Activated CD8-positive, alpha-beta memory T cell treated with anti-CD3 and anti-CD28 coated beads for 24 hours (primary cell): Measurements from ENCODE around the gene TRABD2A.

ENCODE experiments used
- DNase-seq: peaks from one replicate; pipeline ENCODE4 v3.0.0-alpha.2; 2020

Gene TRABD2A, protein sequence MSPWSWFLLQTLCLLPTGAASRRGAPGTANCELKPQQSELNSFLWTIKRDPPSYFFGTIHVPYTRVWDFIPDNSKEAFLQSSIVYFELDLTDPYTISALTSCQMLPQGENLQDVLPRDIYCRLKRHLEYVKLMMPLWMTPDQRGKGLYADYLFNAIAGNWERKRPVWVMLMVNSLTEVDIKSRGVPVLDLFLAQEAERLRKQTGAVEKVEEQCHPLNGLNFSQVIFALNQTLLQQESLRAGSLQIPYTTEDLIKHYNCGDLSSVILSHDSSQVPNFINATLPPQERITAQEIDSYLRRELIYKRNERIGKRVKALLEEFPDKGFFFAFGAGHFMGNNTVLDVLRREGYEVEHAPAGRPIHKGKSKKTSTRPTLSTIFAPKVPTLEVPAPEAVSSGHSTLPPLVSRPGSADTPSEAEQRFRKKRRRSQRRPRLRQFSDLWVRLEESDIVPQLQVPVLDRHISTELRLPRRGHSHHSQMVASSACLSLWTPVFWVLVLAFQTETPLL

DNA sequence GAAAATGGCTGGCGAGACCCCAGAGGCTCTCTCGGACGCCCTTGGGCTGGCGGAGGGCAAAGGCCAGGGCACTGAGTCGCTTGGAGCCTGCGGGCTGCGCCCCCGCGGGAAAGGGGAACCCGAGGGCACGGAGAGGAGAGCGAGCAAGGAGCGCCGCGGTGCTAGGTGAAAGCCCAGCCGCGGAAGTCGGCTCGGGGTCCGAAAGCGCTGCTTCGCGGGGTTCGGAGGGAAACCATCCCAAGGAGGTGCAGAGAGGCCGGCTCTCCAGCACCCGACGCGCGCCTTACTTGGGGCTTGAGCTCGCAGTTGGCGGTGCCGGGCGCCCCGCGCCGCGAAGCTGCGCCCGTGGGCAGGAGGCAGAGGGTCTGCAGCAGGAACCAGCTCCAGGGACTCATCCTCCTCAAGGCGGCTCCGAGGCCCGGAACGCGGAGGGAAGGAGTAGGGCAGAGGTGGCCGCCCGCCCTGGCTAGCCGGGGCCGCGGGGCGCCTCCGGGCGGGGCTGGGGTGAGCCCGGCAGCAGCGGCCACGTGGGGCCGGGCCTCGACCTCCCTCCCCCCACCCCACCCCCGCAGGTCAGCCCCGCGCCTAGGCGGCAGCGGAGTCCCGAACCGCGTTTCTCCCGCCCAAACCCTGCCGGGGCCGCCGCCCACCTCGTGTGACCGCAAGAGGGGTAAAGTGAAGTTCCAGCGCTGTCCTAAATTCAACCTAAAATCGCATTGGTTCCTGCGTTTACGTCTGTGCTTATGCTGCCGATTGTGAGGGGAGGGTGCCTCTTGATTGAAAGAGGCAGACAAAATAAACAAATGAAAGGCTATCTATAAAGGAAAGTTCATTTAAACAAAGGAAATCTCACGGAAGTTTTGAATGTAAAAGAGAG is at the start of gene TRABD2A:
Gene TRABD2A, minus strand, starts transcription at position 440 of the 877 bp plus-strand sequence. Its CDS starts 45 bp downstream, at position 395.
- peak; percentile 86 for DNase-seq

DNA sequence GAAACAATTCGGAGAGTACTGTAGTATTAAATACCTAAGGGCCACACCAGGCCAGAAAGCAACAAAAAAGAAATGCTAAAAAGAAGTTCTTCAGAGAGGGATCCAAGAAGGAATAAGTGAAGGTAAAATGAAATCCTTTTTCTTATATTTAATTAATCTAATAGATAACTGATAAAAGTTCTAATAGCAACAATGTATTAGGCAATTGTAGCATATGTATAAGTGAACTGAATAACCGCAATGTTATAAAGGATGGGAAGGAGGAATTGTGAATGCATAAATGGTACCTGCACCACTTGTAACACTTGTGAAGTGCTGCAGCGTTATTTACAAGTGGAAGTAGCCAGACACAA is 46.4 kb upstream of the TRABD2A start:
- DNase-seq = no peak

DNA sequence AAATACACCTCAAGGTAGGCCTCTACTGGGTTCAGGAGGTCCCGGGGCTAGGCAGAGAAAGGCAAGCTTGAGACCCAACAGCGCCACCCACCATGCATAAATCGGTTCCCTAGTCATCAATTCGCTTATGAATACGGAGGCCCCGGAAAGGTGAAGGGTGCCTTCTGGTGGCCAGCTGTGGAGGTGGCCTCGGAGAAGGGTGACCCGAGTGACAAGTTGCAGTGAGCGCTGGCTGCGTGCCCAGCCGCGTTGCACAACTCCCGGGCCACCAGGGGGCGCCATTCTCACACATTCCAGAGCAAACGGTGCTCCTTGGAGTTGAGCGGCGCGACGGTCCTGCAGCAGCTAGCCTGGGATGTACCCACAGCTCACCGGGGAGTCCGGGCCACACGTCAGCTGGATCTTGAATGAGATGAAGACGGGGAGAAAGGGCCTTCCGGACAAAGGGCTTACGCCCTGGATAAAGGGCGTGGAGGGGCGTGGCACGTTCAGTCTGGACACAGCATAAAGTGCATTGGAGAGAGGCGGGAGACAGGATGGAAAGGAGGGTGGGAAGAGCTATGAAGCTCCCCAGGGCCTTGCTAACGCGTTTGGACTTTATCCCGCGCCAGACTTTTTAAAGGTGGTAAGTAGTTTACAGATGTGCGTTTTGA is 45.0 kb upstream of the TRABD2A start:
- peak; percentile 100 for DNase-seq

DNA sequence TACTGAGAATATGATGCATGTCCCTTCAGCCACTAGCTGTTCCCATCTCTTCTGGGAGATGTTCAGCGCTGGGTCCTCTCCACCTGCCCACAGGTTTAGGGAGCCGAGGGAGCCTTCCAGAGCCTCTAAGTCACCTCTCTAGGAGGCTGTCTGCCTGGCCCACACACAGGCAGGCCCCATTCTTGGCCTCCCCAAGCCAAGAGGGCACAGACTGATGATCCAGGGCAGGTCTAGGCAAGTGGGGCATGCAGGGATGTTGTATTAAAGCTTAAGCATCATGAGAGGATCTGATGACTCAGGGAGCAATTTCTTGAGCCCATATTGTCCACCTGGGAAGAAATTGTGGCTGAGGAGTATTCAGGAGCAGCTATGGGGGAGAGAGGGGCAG is 44.4 kb upstream of the TRABD2A start:
- DNase-seq = no peak

DNA sequence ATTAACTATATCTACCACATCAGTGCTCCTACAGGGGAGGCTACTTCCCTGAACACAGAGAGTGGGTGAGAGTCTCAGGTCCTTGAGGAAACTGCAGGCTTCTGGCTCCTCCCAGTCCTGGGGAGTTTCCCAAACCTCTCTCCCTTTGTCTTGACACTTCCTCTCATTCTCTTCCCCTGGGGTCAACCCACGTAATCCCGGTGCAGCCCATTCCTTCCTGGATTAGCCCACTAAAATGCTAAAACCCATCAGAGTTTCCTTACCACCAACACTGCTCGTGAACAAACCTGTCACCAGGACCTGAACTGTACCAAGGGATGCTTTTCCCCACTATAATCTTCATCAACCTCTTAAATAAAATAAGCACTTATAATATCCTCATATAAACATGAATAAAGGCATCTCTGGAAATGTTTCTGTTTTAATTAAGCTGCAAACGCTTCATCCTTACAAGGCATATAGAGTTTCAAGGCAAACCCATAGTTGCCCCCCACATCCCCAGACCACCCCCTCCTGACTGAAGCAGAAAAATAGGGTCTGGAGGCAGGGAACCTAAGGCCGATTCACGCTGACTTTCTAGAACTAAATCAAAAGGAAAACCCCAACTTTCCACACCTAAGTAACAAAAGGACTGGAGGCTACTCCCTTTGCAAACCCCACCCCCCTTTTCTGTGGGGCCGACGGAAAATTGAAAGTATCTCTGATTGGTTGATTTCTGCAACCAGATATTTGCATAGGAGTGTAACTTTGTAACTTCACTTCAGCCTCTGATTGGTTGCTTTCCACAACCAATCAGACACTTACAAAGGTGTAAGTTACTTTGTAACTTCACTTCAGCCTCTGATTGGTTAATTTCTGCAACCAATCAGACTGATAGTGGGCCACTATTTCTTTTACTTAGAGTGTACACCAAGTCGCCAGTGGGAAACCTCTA is 43.6 kb upstream of the TRABD2A start:
- no peak for DNase-seq

DNA sequence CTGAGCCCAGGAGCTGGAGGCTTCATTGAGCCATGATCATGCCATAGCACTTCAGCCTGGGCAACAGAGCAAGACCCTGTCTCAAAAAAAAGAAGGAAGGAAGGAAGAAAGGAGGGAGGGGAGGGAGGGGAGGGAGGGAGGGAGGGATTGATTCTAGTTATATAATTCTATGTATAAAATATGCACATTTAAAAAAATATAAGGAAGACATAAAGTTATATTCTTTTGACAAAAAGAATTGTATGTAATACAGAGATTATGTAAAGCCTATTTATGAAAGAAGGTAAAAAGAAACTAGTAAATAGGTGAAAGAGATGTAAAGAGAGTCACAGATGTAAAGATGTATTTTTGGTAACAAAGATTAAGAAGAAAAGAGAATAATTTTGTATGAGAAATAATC is 42.1 kb upstream of the TRABD2A start:
- DNase-seq = no peak

DNA sequence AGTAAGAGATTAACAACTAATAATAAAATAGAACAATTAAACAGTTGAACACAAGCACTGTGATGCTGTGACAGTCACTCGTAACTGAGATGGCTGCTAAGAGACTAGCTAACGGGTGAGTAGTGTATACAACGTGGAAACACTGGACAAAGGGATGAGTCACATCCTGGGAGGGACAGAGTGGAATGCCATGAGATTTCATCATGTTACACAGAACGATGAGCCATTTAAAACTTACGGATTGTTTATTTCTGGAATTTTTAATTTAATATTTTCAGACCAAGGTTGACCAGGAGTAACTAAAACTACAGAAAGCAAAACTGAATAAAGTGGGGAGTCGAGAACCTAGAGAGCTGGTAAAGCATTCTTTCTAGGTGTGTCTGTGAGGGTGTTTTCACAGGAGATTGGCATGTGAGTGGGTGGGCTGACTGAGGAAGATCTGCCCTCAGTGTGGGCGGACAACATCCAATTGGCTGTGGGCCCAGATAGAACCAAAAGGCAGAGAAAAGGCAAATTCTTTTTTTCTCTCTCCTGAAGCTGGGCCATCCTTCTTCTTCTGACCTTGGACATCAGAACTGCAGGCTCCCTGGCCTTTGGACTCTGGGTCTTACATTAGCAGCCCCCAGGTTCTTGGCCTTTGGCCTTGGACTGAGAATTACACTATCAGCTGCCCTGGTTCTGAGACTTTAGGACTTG is 39.1 kb upstream of the TRABD2A start:
- no peak for DNase-seq

DNA sequence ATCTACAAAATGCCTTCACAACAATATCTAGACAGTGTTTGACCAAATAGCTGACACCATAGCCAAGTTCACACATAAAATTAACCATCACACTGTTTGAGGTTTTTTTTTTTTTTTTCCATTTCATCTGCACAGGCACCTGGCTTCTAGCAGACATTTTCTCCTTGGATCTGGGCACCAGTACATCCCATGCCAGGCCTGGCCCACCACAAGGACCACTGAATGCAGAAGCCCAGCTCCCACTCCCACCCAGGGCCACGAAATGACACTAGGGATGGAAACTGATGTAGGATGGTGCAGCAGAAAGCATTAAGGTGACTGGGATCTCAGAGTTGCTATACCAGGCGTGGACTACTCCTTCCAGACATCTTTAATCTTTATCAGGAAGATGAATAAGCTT is 37.5 kb upstream of the TRABD2A start:
- peak; percentile 32 for DNase-seq

DNA sequence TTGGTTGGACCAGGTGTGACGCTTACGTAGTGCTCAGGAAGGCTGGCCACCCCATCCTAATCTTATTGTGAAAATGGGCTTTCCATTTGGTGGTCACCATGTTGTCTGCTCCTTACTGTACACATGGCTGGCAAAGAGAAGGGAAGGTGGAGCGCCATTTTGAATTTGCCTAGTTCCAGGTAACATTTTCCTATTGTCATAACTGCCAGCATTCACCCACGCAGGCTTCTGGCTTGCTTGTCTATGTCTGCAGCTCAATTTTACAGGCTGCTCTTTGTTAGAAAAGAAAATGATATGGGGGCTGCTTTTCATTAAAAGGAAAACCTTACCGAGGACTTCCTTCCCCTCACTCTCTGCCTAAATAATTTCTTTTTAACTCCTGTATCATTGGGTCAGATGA is 36.9 kb upstream of the TRABD2A start:
- peak; percentile 48 for DNase-seq

DNA sequence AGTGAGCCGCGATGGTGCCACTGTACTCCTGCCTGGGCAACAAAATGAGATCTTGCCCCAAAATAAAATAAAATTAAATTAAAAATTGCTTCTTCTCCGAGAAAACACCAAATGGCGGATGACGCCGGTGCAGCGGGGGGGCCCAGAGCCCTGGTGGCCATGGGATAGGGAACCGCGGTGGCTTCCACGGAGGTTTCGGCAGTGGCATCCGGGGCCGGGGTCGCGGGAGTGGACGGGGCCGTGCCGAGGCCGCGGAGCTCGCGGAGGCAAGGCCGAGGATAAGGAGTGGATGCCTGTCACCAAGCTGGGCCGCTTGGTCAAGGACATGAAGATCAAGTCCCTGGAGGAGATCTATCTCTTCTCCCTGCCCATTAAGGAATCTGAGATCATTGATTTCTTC is 34.8 kb upstream of the TRABD2A start:
- peak; percentile 42 for DNase-seq

DNA sequence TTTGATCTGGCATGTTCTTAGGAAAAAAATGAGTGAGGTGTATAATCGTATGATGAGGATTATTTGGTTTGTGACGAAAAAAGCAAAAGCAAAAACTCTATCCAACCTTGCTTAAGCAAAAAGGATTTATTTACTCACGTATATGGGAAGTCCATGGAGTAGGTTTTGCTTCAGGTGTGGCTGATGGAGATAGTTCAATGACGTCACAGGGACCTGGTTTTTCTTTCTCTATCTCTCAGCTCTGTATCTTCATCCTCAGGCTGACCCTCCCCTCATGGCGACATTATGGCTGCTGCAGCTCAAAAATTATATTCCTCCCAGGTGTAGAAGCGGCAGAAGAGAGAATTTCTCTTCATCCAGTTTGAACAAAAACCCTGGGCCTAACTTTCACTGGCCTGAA is 33.5 kb upstream of the TRABD2A start:
- peak; percentile 19 for DNase-seq

DNA sequence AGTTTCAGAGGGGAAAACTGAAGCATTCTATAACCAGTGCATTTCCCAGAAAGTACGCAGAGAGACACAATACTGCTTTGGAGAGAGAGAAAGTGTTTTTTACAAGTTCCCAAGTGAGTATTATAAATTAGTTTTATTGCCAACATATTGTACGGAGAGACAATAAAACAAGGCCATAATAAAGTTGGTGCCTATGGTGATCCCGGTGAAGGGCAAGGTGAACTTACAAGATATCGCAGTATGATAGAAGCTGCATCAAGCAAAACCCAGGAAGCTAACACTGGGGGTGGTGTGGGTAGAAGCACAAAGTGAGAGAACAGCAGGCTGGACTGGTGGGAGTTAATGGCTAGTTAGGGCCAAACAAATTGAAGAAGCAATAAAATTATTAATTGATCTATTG is 32.1 kb upstream of the TRABD2A start:
- DNase-seq = peak; percentile 33

DNA sequence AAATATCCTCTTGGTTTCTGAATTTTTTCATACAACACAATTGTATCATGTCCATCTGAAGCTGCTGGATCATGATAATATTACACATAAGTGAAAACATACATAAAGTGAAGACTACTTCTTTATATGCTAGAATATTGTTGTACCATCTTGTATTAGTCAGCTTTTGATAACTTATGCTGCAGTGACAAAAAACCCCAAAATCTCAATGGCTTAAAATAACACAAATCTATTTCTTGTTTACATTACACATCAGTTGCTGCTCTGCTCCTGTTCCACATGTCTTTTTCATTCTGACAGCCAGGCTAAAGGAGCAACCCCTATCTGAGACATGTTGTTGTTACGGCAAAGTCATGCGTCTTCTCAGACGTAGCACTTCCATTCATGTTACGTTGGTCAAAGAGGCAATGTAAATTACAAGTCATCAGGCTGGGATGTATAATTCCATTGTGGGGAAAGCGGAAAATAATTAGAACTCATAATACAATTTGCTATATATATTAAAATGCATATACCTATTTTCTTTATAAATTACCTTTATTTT is 30.3 kb upstream of the TRABD2A start:
- DNase-seq = no peak

DNA sequence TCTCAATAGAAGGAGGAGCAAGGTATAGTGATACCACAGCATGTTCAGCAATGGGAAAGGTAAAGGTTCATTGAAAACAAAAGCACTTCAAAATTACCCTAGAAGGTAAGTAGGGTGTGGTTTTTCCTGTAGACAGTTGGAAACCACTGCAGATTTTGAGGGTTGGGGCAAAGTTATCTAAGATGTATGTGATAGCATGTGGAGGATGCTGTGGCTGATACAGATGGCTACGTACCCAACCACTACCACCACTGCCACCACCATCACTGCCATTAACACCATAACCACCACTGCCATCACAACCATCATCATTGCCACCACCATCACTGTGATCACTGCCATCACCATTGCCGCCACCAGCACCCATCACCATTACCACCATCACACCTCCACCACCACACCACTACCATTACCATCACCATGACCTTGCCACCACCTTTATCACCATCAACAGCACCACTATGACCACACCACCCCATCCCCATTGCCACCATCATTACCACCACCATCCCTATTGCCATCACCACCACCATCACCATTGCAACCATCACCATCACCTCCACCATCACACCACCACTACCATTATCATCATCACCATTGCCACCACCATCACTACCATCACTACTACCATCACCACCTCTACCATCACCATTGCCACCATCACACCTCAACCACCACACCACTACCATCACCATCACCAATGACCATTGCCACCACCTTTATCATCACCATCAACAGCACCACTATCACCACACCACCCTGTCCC is 28.2 kb upstream of the TRABD2A start:
- DNase-seq = peak; percentile 58

DNA sequence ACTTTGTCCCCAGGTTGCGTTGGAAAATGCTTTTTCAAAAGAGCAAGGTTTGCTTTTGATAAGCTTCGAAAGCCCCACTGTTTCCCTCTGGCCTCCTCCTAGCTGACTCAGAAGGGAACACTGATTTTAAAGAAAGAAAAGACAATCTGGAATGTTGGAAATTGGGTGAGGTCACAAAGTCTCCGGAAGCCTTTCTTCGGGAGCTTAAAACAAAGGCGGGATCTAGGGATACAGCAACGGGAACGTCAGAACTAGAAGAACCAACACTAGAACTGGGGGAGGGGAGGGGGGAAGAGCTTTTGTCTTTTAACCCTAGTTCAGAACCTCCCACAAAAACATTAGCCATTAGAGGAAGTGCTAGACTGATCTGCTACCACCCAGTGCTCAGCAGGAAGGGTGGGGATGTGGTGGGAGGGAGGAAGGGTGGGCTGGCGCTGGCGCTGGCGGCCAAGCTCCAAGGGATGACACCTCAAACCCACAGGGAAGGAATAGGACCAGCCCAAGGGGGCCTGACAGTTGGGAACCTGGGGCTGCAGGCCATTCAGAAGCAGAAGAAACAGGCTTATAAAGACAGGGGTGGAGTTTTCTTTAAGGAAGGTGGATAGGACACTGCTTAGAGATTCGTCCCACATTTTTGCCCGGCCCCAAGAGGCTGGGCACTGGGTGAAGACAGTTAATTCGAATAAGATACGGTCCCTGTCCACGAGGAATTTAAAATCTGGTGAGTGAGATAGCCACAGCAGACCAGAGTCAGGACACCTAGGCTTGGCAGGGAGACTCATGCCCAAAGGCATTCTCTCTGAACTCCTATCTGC is 26.2 kb upstream of the TRABD2A start:
- peak; percentile 72 for DNase-seq

DNA sequence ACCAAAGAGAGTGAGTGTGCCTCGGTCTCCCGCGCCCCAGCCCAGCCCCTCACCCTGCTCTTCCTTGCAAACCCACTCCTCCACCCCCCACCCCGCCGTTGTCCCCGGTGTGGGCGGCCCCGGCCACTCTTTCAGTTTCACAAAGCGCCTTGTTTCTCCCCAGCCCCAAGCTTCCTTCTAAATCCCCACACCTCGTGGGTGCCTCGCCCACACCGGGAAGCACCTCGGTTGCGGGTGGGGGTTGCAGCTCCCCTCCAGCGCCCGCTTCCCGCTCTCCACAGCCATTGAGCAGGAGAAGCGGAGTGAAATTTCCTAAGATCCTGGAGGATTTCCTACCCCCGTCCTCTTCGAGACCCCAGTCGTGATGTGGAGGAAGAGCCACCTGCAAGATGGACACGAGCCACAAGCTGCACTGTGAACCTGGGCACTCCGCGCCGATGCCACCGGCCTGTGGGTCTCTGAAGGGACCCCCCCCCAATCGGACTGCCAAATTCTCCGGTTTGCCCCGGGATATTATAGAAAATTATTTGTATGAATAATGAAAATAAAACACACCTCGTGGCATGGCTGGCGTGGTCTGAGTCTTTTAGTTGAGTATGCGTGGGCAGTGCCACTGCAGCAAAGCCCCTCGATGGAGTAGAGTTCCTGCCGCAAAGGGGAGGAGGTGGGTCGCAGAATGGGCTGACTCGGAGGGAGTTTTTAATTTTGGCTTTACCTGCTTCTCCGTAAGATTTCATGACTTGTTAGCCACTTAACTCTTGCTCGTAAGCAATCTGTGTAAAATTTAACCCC is 25.4 kb upstream of the TRABD2A start:
- peak; percentile 87 for DNase-seq

DNA sequence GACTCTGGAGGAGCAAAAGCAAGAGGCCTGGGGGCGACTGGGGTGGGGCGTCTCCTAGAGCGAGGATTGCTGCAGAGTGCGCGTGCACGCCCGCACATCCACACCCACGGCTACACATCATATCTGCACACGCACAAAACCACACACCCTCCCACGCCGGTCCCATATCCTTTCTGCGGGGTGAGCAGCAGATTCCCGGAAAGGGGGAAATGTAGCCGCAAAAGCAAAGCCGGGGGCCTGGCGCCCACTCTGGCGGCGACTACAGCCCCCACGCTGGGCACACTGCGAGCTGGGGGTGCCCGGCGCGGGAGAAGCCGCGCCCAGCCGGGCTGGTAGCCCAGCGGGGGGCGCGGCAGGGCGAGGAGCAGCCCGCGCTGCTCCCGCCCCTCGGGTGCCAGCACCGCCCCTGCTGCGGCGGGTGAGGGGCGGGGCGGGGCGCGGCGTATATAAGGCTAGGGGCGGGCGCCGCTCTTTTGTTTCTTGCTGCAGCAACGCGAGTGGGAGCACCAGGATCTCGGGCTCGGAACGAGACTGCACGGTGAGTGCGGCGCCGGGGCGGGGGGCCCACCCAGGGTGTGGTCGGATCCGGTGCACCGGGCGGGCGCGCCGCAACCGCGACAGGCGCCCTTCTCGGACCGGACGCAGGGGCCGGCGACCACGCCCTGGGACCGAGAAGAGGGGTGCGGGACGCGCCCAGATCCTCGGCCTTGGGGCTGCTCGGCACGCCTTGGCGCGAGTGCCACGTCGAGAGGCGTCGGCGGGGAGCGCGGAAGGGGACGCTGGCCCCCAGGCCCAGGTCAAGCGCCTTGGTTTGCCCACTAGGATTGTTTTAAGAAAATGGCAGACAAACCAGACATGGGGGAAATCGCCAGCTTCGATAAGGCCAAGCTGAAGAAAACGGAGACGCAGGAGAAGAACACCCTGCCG is 24.6 kb upstream of the TRABD2A start, which contains the start of gene TMSB10:
Gene TMSB10, plus strand, starts transcription at position 476 of the 927 bp plus-strand sequence.
- DNase-seq = peak; percentile 95
